ACC112 (cell line): ENCODE data around the gene ACTL7B.

Source experiments
- H2AFZ ChIP-seq: fragments of 200-600 bp; sonication (generic); one replicate; pipeline ENCODE4 v1.6.0; 2017; ENCODE audit warnings: antibody characterized with exemption, low read length; ENCODE audit not compliant: unreplicated experiment
- H3K27ac ChIP-seq: fragments of 200-600 bp; sonication (generic); 2 replicates; pipeline ENCODE4 v1.5.1; 2014; ENCODE audit warnings: low read depth, mild to moderate bottlenecking, antibody characterized with exemption, low read length, moderate library complexity
- H3K27me3 ChIP-seq: fragments of 200-600 bp; sonication (generic); 2 replicates; pipeline ENCODE4 v1.6.1; 2014; ENCODE audit warnings: mild to moderate bottlenecking, antibody characterized with exemption, low read length, moderate library complexity, mixed read lengths; ENCODE audit not compliant: insufficient read depth
- H3K36me3 ChIP-seq: fragments of 200-600 bp; sonication (generic); 2 replicates; pipeline ENCODE4 v1.6.1; 2016; ENCODE audit warnings: mild to moderate bottlenecking, antibody characterized with exemption, low read length, moderate library complexity, mixed read lengths; ENCODE audit not compliant: insufficient read depth
- H3K4me1 ChIP-seq: fragments of 200-600 bp; sonication (generic); one replicate; pipeline ENCODE4 v1.6.1; 2016; ENCODE audit warnings: low read length, mixed read lengths; ENCODE audit not compliant: insufficient read depth, unreplicated experiment, control insufficient read depth
- H3K4me3 ChIP-seq: fragments of 200-600 bp; sonication (generic); 2 replicates; pipeline ENCODE4 v1.5.1; 2014; ENCODE audit warnings: mild to moderate bottlenecking, low read depth, low read length
- H3K79me2 ChIP-seq: fragments of 200-600 bp; sonication (generic); one replicate; pipeline ENCODE4 v1.6.0; 2016; ENCODE audit warnings: low read length; ENCODE audit not compliant: control insufficient read depth, unreplicated experiment, insufficient read depth

The ACTL7B gene

GRCh38 chr9:108830272-108830671, 25.5 kb downstream of the ACTL7B start:
- Histone ChIP-seq H3K27ac (no peak overlapping the region), H3K4me1 (peaks cover 13% of the 10 kb centered on the region), H3K79me2 (no peaks in the 10 kb centered on the region), H3K27me3 (peaks cover 10% of the 10 kb centered on the region; the same call in 1 of the 2 replicates), H3K36me3 (no peaks in the 10 kb centered on the region), H3K4me3 (no peak overlapping the region), H2AFZ (no peak overlapping the region)

GRCh38 chr9:108823829-108824228, 32.0 kb downstream of the ACTL7B start:
- Histone ChIP-seq H3K27ac (no peak overlapping the region), H3K36me3 (no peaks in the 10 kb centered on the region), H3K4me3 (no peak overlapping the region), H3K27me3 (peaks cover 12% of the 10 kb centered on the region; the same call in 1 of the 2 replicates), H3K4me1 (no peaks in the 10 kb centered on the region), H2AFZ (no peak overlapping the region), H3K79me2 (no peaks in the 10 kb centered on the region)

- no peaks in the 10 kb centered on the region for H3K4me1 ChIP-seq
- no peak overlapping the region for H2AFZ ChIP-seq
- no peaks in the 10 kb centered on the region for H3K79me2 ChIP-seq
- H3K36me3 ChIP-seq: no peaks in the 10 kb centered on the region
- no peaks in the 10 kb centered on the region; the same call in 1 of the 2 replicates for H3K27me3 ChIP-seq
- no peak overlapping the region for H3K27ac ChIP-seq
- H3K4me3 ChIP-seq: no peak overlapping the region
These were observed 39.7 kb downstream of the ACTL7B start for GRCh38 chr9:108816037-108816436.

GRCh38 chr9:108815156-108815555, 40.6 kb downstream of the ACTL7B start:
- no peaks in the 10 kb centered on the region for H3K4me1 ChIP-seq
- no peak overlapping the region for H3K4me3 ChIP-seq
- H3K27me3 ChIP-seq: peaks cover 4% of the 10 kb centered on the region
- H3K36me3 ChIP-seq: no peaks in the 10 kb centered on the region
- no peak overlapping the region for H2AFZ ChIP-seq
- no peaks in the 10 kb centered on the region for H3K79me2 ChIP-seq
- H3K27ac ChIP-seq: no peak overlapping the region

GRCh38 chr9:108813951-108814601, 41.7 kb downstream of the ACTL7B start:
- H3K27ac ChIP-seq: no peak overlapping the region
- H3K4me1 ChIP-seq: no peaks in the 10 kb centered on the region
- H2AFZ ChIP-seq: no peak overlapping the region
- H3K36me3 ChIP-seq: no peaks in the 10 kb centered on the region
- H3K27me3 ChIP-seq: peaks cover 14% of the 10 kb centered on the region
- no peaks in the 10 kb centered on the region for H3K79me2 ChIP-seq
- H3K4me3 ChIP-seq: no peak overlapping the region

- Histone ChIP-seq H3K36me3 (no peaks in the 10 kb centered on the region), H2AFZ (no peak overlapping the region), H3K27ac (no peak overlapping the region), H3K4me1 (no peaks in the 10 kb centered on the region), H3K27me3 (peaks cover 24% of the 10 kb centered on the region), H3K79me2 (no peaks in the 10 kb centered on the region), H3K4me3 (no peak overlapping the region)
These were observed 43.3 kb downstream of the ACTL7B start for GRCh38 chr9:108812396-108813025.

- H3K79me2 ChIP-seq: no peaks in the 10 kb centered on the region
- H3K4me1 ChIP-seq: no peaks in the 10 kb centered on the region
- no peak overlapping the region for H3K27ac ChIP-seq
These were observed 43.8 kb downstream of the ACTL7B start for GRCh38 chr9:108811944-108812343.

GRCh38 chr9:108809269-108809668, 46.5 kb downstream of the ACTL7B start:
- Histone ChIP-seq H3K36me3 (no peaks in the 10 kb centered on the region), H2AFZ (no peak overlapping the region), H3K27ac (no peak overlapping the region), H3K4me3 (no peak overlapping the region), H3K4me1 (no peaks in the 10 kb centered on the region), H3K27me3 (peaks cover 50% of the 10 kb centered on the region), H3K79me2 (no peaks in the 10 kb centered on the region)

More at GRCh38 chr9:108811944-108812343, 43.8 kb downstream of the ACTL7B start:
- H3K4me3 ChIP-seq: no peak overlapping the region
- peaks cover 30% of the 10 kb centered on the region for H3K27me3 ChIP-seq
- H2AFZ ChIP-seq: no peak overlapping the region
- no peaks in the 10 kb centered on the region for H3K36me3 ChIP-seq
